NT2/D1 (cell line): ENCODE data around the gene MGAT4A.

Experiments used
- SUZ12 ChIP-seq: IDR thresholded peaks from 2 replicates; pipeline ENCODE4 v1.6.1; 2011; ENCODE audit not compliant: insufficient read length, insufficient read depth; ENCODE audit errors: extremely low read depth
- YY1 ChIP-seq: IDR thresholded peaks from 2 replicates; pipeline ENCODE4 v1.6.1; 2011; ENCODE audit not compliant: insufficient read length, insufficient read depth
- ZNF274 ChIP-seq: IDR thresholded peaks from 2 replicates; pipeline ENCODE4 v1.6.1; 2011; ENCODE audit warnings: mild to moderate bottlenecking, low read depth, low read length

- no peak for TF ChIP-seq ZNF274
- no peak for TF ChIP-seq SUZ12
- TF ChIP-seq YY1 = no peak
Observed at GRCh38 chr2:98571796-98572195, 159.1 kb downstream of the MGAT4A start.
